Panc1 (cell line): Measurements from ENCODE around the gene HSPBAP1. TPM values are rescaled to one million over a fixed set of nuclear protein-coding genes. Genes with fewer than 3 reads are reported as not detected.

ENCODE experiments used
- ATAC-seq: fragments of 200-7000 bp; cut with Tn5 transposase; 2 replicates; pipeline ENCODE4 v1.9.1; 2020; ENCODE audit warnings: mild to moderate bottlenecking, moderate library complexity
- BruUV-seq: library from RNA; stranded (reverse); fragments of 400-500 nt; replicated peaks from 2 replicates; lab custom pipeline; 2021; lab: Mats Ljungman, UMichigan
- CTCF ChIA-PET: fragments of 300-600 bp; sonication (Branson Sonifier 250); formaldehyde crosslinking; loops from one replicate; lab custom pipeline; 2022; ENCODE audit warnings: antibody characterized with exemption; lab: Charles Lee
- POLR2A ChIA-PET: fragments of 300-600 bp; sonication (Branson Sonifier 250); formaldehyde crosslinking; loops from one replicate; lab custom pipeline; 2022; ENCODE audit warnings: antibody characterized with exemption; lab: Charles Lee
- DNase-seq: peaks from one replicate; pipeline ENCODE4 v3.0.0-alpha.2; 2010; ENCODE audit warnings: low read depth, low spot score
- H3K27ac ChIP-seq: 2 replicates; pipeline ENCODE4 v1.5.1; 2011; ENCODE audit warnings: mild to moderate bottlenecking, low read length, inconsistent platforms
- H3K27me3 ChIP-seq: fragments of 200-500 bp; sonication (Bioruptor generic); 2 replicates; pipeline ENCODE4 v1.6.0; 2014; ENCODE audit warnings: low read length, inconsistent platforms; ENCODE audit not compliant: control insufficient read depth, insufficient read depth
- H3K36me3 ChIP-seq: fragments of 200-500 bp; sonication (Bioruptor generic); 2 replicates; pipeline ENCODE4 v1.5.1; 2014; ENCODE audit warnings: inconsistent platforms, mild to moderate bottlenecking, low read length, moderate library complexity; ENCODE audit not compliant: control insufficient read depth, insufficient read depth
- H3K4me1 ChIP-seq: 2 replicates; pipeline ENCODE4 v1.5.1; 2011; ENCODE audit warnings: inconsistent platforms, mild to moderate bottlenecking, low read length, moderate library complexity; ENCODE audit not compliant: control insufficient read depth, insufficient read depth
- H3K4me3 ChIP-seq, 2 experiments: 2 replicates each; pipeline ENCODE4 v1.5.1; 2011 to 2012; ENCODE audit warnings: low read depth in 2 of 2, low read length in 2 of 2, mild to moderate bottlenecking in 2 of 2, inconsistent platforms in 1 of 2, moderate library complexity in 1 of 2
- H3K9me3 ChIP-seq: fragments of 200-500 bp; sonication (Bioruptor generic); 2 replicates; pipeline ENCODE4 v1.5.1; 2014; ENCODE audit warnings: low read depth, mild to moderate bottlenecking, inconsistent platforms, low read length, moderate library complexity; ENCODE audit not compliant: control insufficient read depth, insufficient read depth
- POLR2AphosphoS5 ChIP-seq: IDR thresholded peaks from 2 replicates; pipeline ENCODE4 v1.6.1; 2012; ENCODE audit warnings: mild to moderate bottlenecking, low read depth, low read length, moderate library complexity
- SIN3A ChIP-seq: IDR thresholded peaks from 2 replicates; pipeline ENCODE4 v1.6.1; 2012; ENCODE audit warnings: low read depth, mild to moderate bottlenecking, low read length, moderate library complexity, borderline replicate concordance; ENCODE audit not compliant: insufficient read depth
- TCF7L2 ChIP-seq: IDR thresholded peaks from 2 replicates; pipeline ENCODE4 v1.6.1; 2011; ENCODE audit warnings: mild to moderate bottlenecking, low read depth, low read length, inconsistent platforms
- in situ Hi-C: cut with HindIII; loops from 2 replicates; pipeline ENCODE4 v1.10.0; 2016; ENCODE audit warnings: low sequenced_read_pairs, low pct_unique_long_range_greater_than_20kb
- intact Hi-C: fragments of 100-400 bp; cut with micrococcal nuclease; formaldehyde crosslinking; loops from one replicate; pipeline ENCODE4 v1.10.0; 2022; ENCODE audit not compliant: unreplicated experiment
- total RNA-seq: library from RNA; stranded (reverse); gene quantifications from one replicate; pipeline ENCODE4 v1.2.1, GENCODE V29; 2021; ENCODE audit not compliant: unreplicated experiment
- TF ChIP-seq, protein P1 (sequence below): fragments of 450-650 bp; IDR thresholded peaks from 2 replicates; pipeline ENCODE4 v1.5.1; 2017; ENCODE audit warnings: mild to moderate bottlenecking
- TF ChIP-seq, protein P2 (sequence below), 2 experiments: IDR thresholded peaks; 2 replicates each; pipeline ENCODE4 v1.6.1; 2011 to 2012; ENCODE audit warnings: low read depth in 2 of 2, control low read depth in 1 of 2, low read length in 1 of 2, mild to moderate bottlenecking in 1 of 2, moderate library complexity in 1 of 2; ENCODE audit not compliant: insufficient read depth in 1 of 2

HSPBAP1 gene
- total RNA-seq, 1 experiment from 2014 or later = 10.8 TPM

GRCh38 chr3:122800706-122801237 lies 7.1 kb upstream of the HSPBAP1 start:
- Histone ChIP-seq H3K4me3 (no peak overlapping the region), H3K9me3 (no peaks in the 10 kb centered on the region), H3K36me3 (no peaks in the 10 kb centered on the region), H3K4me1 (peaks cover 6% of the 10 kb centered on the region), H3K27me3 (no peaks in the 10 kb centered on the region), H3K27ac (no peak overlapping the region)
- CTCF ChIA-PET = no interaction called here
- no peak for DNase-seq
- POLR2A ChIA-PET = interaction anchor here (0.7 kb wide), 1 partner anchor 161 kb away, joined by 3 read pairs; no protein-coding TSS in a partner anchor
- no peak for TF ChIP-seq SIN3A
- TF ChIP-seq, protein P1, sequence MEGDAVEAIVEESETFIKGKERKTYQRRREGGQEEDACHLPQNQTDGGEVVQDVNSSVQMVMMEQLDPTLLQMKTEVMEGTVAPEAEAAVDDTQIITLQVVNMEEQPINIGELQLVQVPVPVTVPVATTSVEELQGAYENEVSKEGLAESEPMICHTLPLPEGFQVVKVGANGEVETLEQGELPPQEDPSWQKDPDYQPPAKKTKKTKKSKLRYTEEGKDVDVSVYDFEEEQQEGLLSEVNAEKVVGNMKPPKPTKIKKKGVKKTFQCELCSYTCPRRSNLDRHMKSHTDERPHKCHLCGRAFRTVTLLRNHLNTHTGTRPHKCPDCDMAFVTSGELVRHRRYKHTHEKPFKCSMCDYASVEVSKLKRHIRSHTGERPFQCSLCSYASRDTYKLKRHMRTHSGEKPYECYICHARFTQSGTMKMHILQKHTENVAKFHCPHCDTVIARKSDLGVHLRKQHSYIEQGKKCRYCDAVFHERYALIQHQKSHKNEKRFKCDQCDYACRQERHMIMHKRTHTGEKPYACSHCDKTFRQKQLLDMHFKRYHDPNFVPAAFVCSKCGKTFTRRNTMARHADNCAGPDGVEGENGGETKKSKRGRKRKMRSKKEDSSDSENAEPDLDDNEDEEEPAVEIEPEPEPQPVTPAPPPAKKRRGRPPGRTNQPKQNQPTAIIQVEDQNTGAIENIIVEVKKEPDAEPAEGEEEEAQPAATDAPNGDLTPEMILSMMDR = no peak
- no peak for TF ChIP-seq POLR2AphosphoS5
- TF ChIP-seq, protein P2, sequence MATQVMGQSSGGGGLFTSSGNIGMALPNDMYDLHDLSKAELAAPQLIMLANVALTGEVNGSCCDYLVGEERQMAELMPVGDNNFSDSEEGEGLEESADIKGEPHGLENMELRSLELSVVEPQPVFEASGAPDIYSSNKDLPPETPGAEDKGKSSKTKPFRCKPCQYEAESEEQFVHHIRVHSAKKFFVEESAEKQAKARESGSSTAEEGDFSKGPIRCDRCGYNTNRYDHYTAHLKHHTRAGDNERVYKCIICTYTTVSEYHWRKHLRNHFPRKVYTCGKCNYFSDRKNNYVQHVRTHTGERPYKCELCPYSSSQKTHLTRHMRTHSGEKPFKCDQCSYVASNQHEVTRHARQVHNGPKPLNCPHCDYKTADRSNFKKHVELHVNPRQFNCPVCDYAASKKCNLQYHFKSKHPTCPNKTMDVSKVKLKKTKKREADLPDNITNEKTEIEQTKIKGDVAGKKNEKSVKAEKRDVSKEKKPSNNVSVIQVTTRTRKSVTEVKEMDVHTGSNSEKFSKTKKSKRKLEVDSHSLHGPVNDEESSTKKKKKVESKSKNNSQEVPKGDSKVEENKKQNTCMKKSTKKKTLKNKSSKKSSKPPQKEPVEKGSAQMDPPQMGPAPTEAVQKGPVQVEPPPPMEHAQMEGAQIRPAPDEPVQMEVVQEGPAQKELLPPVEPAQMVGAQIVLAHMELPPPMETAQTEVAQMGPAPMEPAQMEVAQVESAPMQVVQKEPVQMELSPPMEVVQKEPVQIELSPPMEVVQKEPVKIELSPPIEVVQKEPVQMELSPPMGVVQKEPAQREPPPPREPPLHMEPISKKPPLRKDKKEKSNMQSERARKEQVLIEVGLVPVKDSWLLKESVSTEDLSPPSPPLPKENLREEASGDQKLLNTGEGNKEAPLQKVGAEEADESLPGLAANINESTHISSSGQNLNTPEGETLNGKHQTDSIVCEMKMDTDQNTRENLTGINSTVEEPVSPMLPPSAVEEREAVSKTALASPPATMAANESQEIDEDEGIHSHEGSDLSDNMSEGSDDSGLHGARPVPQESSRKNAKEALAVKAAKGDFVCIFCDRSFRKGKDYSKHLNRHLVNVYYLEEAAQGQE (IDR thresholded peaks at IDR 0.05; ENCODE audit: insufficient read depth in 1 of 2, low read depth in 2 of 2, low read length in 1 of 2) = no peak
- no peak for TF ChIP-seq TCF7L2
- no TSS peak for BruUV-seq
- ATAC-seq = no peak
- in situ Hi-C loops (no loop called here), intact Hi-C loops (no loop called here)

DNA sequence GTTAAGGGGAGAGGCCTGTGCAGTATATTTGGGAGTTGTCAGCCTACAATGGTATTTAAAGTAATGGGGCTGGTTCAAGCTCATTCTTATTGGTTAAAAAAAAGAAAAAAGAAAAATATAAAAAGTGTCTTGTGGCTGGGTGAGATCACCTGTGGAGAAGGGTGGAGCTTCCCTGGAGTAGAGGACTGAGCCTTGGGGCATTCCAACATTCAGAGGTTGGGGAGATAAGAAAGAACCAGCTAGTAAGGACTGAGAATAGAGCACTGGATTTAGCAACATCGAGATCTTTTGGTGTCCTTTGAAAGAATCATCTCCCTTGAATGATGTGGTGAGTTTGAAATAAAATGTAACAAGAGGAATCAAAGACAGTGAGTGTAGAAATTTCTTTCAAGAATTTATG lies 6.4 kb upstream of the HSPBAP1 start:
- no peaks in the 10 kb centered on the region for H3K36me3 ChIP-seq
- in situ Hi-C loops (no loop called here), intact Hi-C loops (no loop called here)
- H3K27me3 ChIP-seq = no peaks in the 10 kb centered on the region
- TF ChIP-seq POLR2AphosphoS5 (no peak), TCF7L2 (no peak), SIN3A (no peak)
- TF ChIP-seq, protein P2 (IDR thresholded peaks at IDR 0.05; ENCODE audit: insufficient read depth in 1 of 2, low read depth in 2 of 2, low read length in 1 of 2) = no peak
- TF ChIP-seq, protein P1 = no peak
- H3K4me3 ChIP-seq = no peak overlapping the region
- POLR2A ChIA-PET = interaction anchor here (0.7 kb wide), 1 partner anchor 160 kb away, joined by 3 read pairs; no protein-coding TSS in a partner anchor
- peaks cover 9% of the 10 kb centered on the region for H3K4me1 ChIP-seq
- BruUV-seq = no TSS peak
- CTCF ChIA-PET = no interaction called here
- H3K9me3 ChIP-seq = no peaks in the 10 kb centered on the region
- no peak overlapping the region for H3K27ac ChIP-seq
- ATAC-seq (no peak), DNase-seq (no peak)
